Measurements from ENCODE around the gene DDAH2. TPM values are rescaled to one million over a fixed set of nuclear protein-coding genes. Genes with fewer than 3 reads are reported as not detected.

DDAH2 gene
- total and polyA plus RNA-seq, 10 of the 15 experiments (the other 5 are each of a cell fraction or from before 2014, with no cell fraction given), result 0.35 to 9.9 (median 6.2) TPM

DNA sequence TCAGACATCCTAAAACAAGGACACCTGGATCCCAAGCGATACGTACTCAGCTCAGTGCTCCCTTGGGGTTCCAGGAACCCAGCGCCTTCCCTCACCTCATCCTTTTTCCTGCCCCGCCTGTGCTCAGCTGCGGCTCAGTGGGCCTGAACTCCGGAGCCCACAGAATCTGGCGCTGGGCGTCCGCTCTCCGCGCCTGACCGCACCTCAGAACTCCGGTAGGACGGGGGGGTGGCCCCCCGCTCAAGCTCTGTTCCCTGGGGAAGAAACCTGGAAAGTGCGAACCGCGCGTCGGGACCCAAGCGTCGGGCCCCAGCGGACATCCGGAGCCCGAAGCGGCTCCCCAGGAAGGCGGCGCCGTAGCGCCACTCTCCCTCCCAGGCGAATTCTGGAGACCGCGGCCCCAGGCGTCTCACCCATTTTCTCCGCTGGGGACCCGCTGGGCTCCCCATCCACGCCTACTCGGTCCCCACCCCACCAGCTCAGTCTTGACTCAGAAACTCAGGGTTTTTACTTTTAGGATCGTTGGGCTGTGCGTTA lies 47.9 kb downstream of the DDAH2 start (continued):
- TF ChIP-seq REST (IDR thresholded peaks at IDR 0.05; ENCODE audit: low read depth, low read length) (no peak), TCF7 (IDR thresholded peaks at IDR 0.05; ENCODE audit: borderline replicate concordance) (no peak), POLR2AphosphoS2 (IDR thresholded peaks at IDR 0.05; ENCODE audit: low read depth, low read length) (no peak), FOXK2 (IDR thresholded peaks at IDR 0.05) (no peak), YBX1 (IDR thresholded peaks at IDR 0.05) (no peak), DPF2 (IDR thresholded peaks at IDR 0.05) (0 out of 2 replicates have a peak, but pooled peaks have one; percentile 36), ZNF384 (IDR thresholded peaks at IDR 0.05; ENCODE audit: borderline replicate concordance, low read depth, low read length) (no peak), IKZF2 (IDR thresholded peaks at IDR 0.05) (peak; percentile 49 to 62), ZNF24 (IDR thresholded peaks at IDR 0.05) (0 out of 2 replicates have a peak, but pooled peaks have one; percentile 8), ETV6 (conservative IDR thresholded peaks at IDR 0.05 in 1 of 2, IDR thresholded peaks at IDR 0.05 in 1 of 2; ENCODE audit: borderline replicate concordance in 1 of 2, low read depth in 1 of 2) (no peak)
- TF ChIP-seq, protein P1, sequence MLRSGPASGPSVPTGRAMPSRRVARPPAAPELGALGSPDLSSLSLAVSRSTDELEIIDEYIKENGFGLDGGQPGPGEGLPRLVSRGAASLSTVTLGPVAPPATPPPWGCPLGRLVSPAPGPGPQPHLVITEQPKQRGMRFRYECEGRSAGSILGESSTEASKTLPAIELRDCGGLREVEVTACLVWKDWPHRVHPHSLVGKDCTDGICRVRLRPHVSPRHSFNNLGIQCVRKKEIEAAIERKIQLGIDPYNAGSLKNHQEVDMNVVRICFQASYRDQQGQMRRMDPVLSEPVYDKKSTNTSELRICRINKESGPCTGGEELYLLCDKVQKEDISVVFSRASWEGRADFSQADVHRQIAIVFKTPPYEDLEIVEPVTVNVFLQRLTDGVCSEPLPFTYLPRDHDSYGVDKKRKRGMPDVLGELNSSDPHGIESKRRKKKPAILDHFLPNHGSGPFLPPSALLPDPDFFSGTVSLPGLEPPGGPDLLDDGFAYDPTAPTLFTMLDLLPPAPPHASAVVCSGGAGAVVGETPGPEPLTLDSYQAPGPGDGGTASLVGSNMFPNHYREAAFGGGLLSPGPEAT (IDR thresholded peaks at IDR 0.05; ENCODE audit: low read depth), result peak; percentile 64
